Peyer's patch (tissue), 4 donors: ENCODE data around the gene THG1L.
"Not testable (repeated sequence)": the region's sequence is repeated elsewhere in the genome, so short reads cannot be mapped to it uniquely, and the experiment has no call there.

ENCODE experiments used
- CTCF ChIP-seq, 6 experiments: fragments of 450-650 bp in 4 of 6; fragments of 200-600 bp in 2 of 6; sonication (generic) in 1 of 6; IDR thresholded peaks; one replicate each; pipeline ENCODE4 v1.5.1; 2017 to 2019; ENCODE audit warnings: antibody characterized with exemption in 6 of 6, mild to moderate bottlenecking in 3 of 6, moderate library complexity in 1 of 6
- POLR2A ChIP-seq, 2 donors: fragments of 450-650 bp; IDR thresholded peaks; one replicate each; pipeline ENCODE4 v1.5.1; 2017; ENCODE audit warnings: antibody characterized with exemption in 2 of 2, mild to moderate bottlenecking in 2 of 2, moderate library complexity in 2 of 2

GRCh38 chr5:157722895-157723294 lies 8.3 kb upstream of the THG1L start:
- not testable (repeated sequence) for TF ChIP-seq POLR2A, CTCF (IDR thresholded peaks at IDR 0.05)
